H1 (cell line): Measurements from ENCODE around the gene PLD5.
"Not testable (repeated sequence)": the region's sequence is repeated elsewhere in the genome, so short reads cannot be mapped to it uniquely, and the experiment has no call there.

ENCODE experiments used
- ATF3 ChIP-seq: IDR thresholded peaks from 2 replicates; pipeline ENCODE4 v1.6.1; 2011; ENCODE audit warnings: low read depth, mild to moderate bottlenecking, low read length; ENCODE audit not compliant: insufficient read depth
- CTCF ChIP-seq, 3 experiments: IDR thresholded peaks; 1 replicate in 2 of 3; 2 replicates in 1 of 3; pipeline versions ENCODE4 v1.5.1 to v1.6.1; 2011; ENCODE audit warnings: low read length in 3 of 3, mild to moderate bottlenecking in 3 of 3, inconsistent platforms in 2 of 3, low read depth in 1 of 3, moderate library complexity in 1 of 3; ENCODE audit not compliant: insufficient read depth in 1 of 3; ENCODE audit errors: control extremely low read depth in 1 of 3
- HDAC2 ChIP-seq, 2 experiments: fragments of 300-600 bp in 1 of 2; sonication (generic) in 1 of 2; IDR thresholded peaks; 2 replicates each; pipeline ENCODE4 v1.6.1; 2011 to 2012; ENCODE audit warnings: low read depth in 2 of 2, low read length in 2 of 2, mild to moderate bottlenecking in 2 of 2, moderate library complexity in 2 of 2, borderline replicate concordance in 1 of 2, inconsistent platforms in 1 of 2
- POLR2A ChIP-seq, 2 experiments: IDR thresholded peaks; 1 replicate in 1 of 2; 2 replicates in 1 of 2; pipeline ENCODE4 v1.6.1; 2011; ENCODE audit warnings: low read depth in 2 of 2, low read length in 2 of 2, mild to moderate bottlenecking in 2 of 2; ENCODE audit errors: control extremely low read depth in 1 of 2
- RNF2 ChIP-seq: fragments of 200-900, 300-1000 bp; sonication (generic); IDR thresholded peaks from 2 replicates; pipeline ENCODE4 v1.7.1; 2016; ENCODE audit warnings: borderline replicate concordance, low read depth, mild to moderate bottlenecking, antibody characterized with exemption, low read length; ENCODE audit not compliant: poor library complexity, severe bottlenecking; ENCODE audit errors: missing control alignments

- not testable (repeated sequence) for TF ChIP-seq CTCF (IDR thresholded peaks at IDR 0.05; ENCODE audit: control extremely low read depth in 1 of 3, insufficient read depth in 1 of 3, low read depth in 1 of 3, low read length in 3 of 3); RNF2; HDAC2 (IDR thresholded peaks at IDR 0.05; ENCODE audit: borderline replicate concordance in 1 of 2, low read depth in 2 of 2, low read length in 2 of 2); ATF3; POLR2A (IDR thresholded peaks at IDR 0.05; ENCODE audit: control extremely low read depth in 1 of 2, low read depth in 2 of 2, low read length in 2 of 2)
Observed at GRCh38 chr1:242314865-242315264, 209.6 kb downstream of the PLD5 start.
